ENCODE data around the gene CD36. TPM values are rescaled to one million over a fixed set of nuclear protein-coding genes. Genes with fewer than 3 reads are reported as not detected.

CD36 gene
- total RNA-seq, 1 experiment from 2014 or later, result 1.4 TPM

- Mint-ChIP-seq H3K36me3 (no peaks in the 10 kb centered on the region), H3K9me3 (no peaks in the 10 kb centered on the region), H3K4me1 (peaks cover 3% of the 10 kb centered on the region), H3K4me3 (no peak overlapping the region), H3K27me3 (ENCODE audit: low read depth) (no peaks in the 10 kb centered on the region), H3K27ac (no peak overlapping the region; the same call in 1 of the 2 replicates)
- CTCF ChIA-PET, result interaction anchor here (0.8 kb wide), 1 partner anchor 102 kb away, joined by 3 read pairs; no protein-coding TSS in a partner anchor
- ATAC-seq (no peak), DNase-seq (ENCODE audit: low spot score) (no peak)
- POLR2A ChIA-PET, result no interaction called here
- no peak for TF ChIP-seq FOXJ3 (CRISPR knock-in tag; IDR thresholded peaks at IDR 0.05; ENCODE audit: borderline replicate concordance)
- no peak for TF ChIP-seq KAT7 (CRISPR knock-in tag; IDR thresholded peaks at IDR 0.05; ENCODE audit: borderline replicate concordance)
- TF ChIP-seq ZSCAN18 (CRISPR knock-in tag; IDR thresholded peaks at IDR 0.05), result no peak
- no peak for TF ChIP-seq JAZF1 (CRISPR knock-in tag; IDR thresholded peaks at IDR 0.05)
- TF ChIP-seq SMAD4 (CRISPR knock-in tag; IDR thresholded peaks at IDR 0.05), result no peak
- no peak for TF ChIP-seq USF2 (CRISPR knock-in tag; IDR thresholded peaks at IDR 0.05)
- TF ChIP-seq E2F5 (CRISPR knock-in tag; IDR thresholded peaks at IDR 0.05), result no peak
- no peak for TF ChIP-seq GTF2I (CRISPR knock-in tag; conservative IDR thresholded peaks at IDR 0.05)
- TF ChIP-seq TP53 (CRISPR knock-in tag; IDR thresholded peaks at IDR 0.05), result no peak
- TF ChIP-seq PRDM15 (CRISPR knock-in tag; IDR thresholded peaks at IDR 0.05), result no peak
- no peak for TF ChIP-seq ATF3 (CRISPR knock-in tag; conservative IDR thresholded peaks at IDR 0.05)
- TF ChIP-seq CBFB (CRISPR knock-in tag; IDR thresholded peaks at IDR 0.05; ENCODE audit: low read depth), result no peak
- no peak for TF ChIP-seq ARID4B (CRISPR knock-in tag; IDR thresholded peaks at IDR 0.05; ENCODE audit: borderline replicate concordance)
- no peak for TF ChIP-seq TEAD4 (CRISPR knock-in tag; IDR thresholded peaks at IDR 0.05)
- TF ChIP-seq SP1 (CRISPR knock-in tag; conservative IDR thresholded peaks at IDR 0.05), result no peak
- no peak for TF ChIP-seq MXD4 (CRISPR knock-in tag; IDR thresholded peaks at IDR 0.05; ENCODE audit: borderline replicate concordance)
- no peak for TF ChIP-seq ERG (CRISPR knock-in tag; IDR thresholded peaks at IDR 0.05)
Observed at GRCh38 chr7:80632139-80632538, 6.3 kb upstream of the CD36 start.

Data from WTC11 (cell line).